Central memory CD4-positive, alpha-beta T cell (primary cell): Measurements from ENCODE around the gene TUBB2A.
"Not testable (repeated sequence)": the region's sequence is repeated elsewhere in the genome, so short reads cannot be mapped to it uniquely, and the experiment has no call there.

ENCODE experiments used
- DNase-seq: peaks from one replicate; pipeline ENCODE4 v3.0.0; 2022

Gene TUBB2A

GRCh38 chr6:3152689-3153088 lies 4.7 kb downstream of the TUBB2A start:
- no peak for DNase-seq

- no peak for DNase-seq
These were observed 5.7 kb downstream of the TUBB2A start for GRCh38 chr6:3151691-3152090.

GRCh38 chr6:3147914-3148757 lies 9.2 kb downstream of the TUBB2A start:
- DNase-seq: no peak

GRCh38 chr6:3144571-3144970 lies 12.8 kb downstream of the TUBB2A start:
- no peak for DNase-seq

- no peak for DNase-seq
These were observed 14.2 kb downstream of the TUBB2A start for GRCh38 chr6:3143158-3143557.

- DNase-seq: no peak
These were observed 14.8 kb downstream of the TUBB2A start for GRCh38 chr6:3142536-3142935.

- no peak for DNase-seq
These were observed 17.1 kb downstream of the TUBB2A start for GRCh38 chr6:3140201-3140600.

- no peak for DNase-seq
These were observed 18.0 kb downstream of the TUBB2A start for GRCh38 chr6:3139090-3139903.

- DNase-seq: no peak
These were observed 19.0 kb downstream of the TUBB2A start for GRCh38 chr6:3138341-3138740.

- not testable (repeated sequence) for DNase-seq
These were observed 19.5 kb downstream of the TUBB2A start for GRCh38 chr6:3137873-3138272.

- DNase-seq: no peak
These were observed 20.1 kb downstream of the TUBB2A start for GRCh38 chr6:3137057-3137777.

- no peak for DNase-seq
These were observed 20.9 kb downstream of the TUBB2A start for GRCh38 chr6:3136292-3137011.

- DNase-seq: no peak
These were observed 21.6 kb downstream of the TUBB2A start for GRCh38 chr6:3135668-3136291.

- DNase-seq: no peak
These were observed 23.8 kb downstream of the TUBB2A start for GRCh38 chr6:3133515-3133914.

- no peak for DNase-seq
These were observed 25.6 kb downstream of the TUBB2A start for GRCh38 chr6:3131695-3132094.

- DNase-seq: no peak
These were observed 28.8 kb downstream of the TUBB2A start for GRCh38 chr6:3128356-3129108.

- DNase-seq: no peak
These were observed 31.5 kb downstream of the TUBB2A start for GRCh38 chr6:3125815-3126214.

GRCh38 chr6:3124667-3125066 lies 32.7 kb downstream of the TUBB2A start:
- no peak for DNase-seq

GRCh38 chr6:3122823-3123182 lies 34.5 kb downstream of the TUBB2A start:
- DNase-seq: no peak

- DNase-seq: no peak
These were observed 36.6 kb downstream of the TUBB2A start for GRCh38 chr6:3120765-3121089.

- DNase-seq: no peak
These were observed 38.2 kb downstream of the TUBB2A start for GRCh38 chr6:3119040-3119723.
